Caco-2 (cell line): ENCODE data around the gene CUL4B. TPM values are rescaled to one million over a fixed set of nuclear protein-coding genes. Genes with fewer than 3 reads are reported as not detected.
"Not testable (repeated sequence)": the region's sequence is repeated elsewhere in the genome, so short reads cannot be mapped to it uniquely, and the experiment has no call there.

Experiments
- BruUV-seq: library from RNA; stranded (reverse); fragments of 400-500 nt; replicated peaks from 2 replicates; lab custom pipeline; 2021; lab: Mats Ljungman, UMichigan
- CTCF ChIA-PET: fragments of 300-600 bp; sonication (Branson Sonifier 250); formaldehyde crosslinking; loops from one replicate; lab custom pipeline; 2022; ENCODE audit warnings: antibody characterized with exemption; lab: Charles Lee
- POLR2A ChIA-PET: fragments of 300-600 bp; sonication (Branson Sonifier 250); formaldehyde crosslinking; loops from one replicate; lab custom pipeline; 2022; ENCODE audit warnings: antibody characterized with exemption; lab: Charles Lee
- DNase-seq, 2 experiments: peaks; one replicate each; pipeline versions ENCODE4 v3.0.0 to v3.0.0-alpha.2; 2020 to 2022
- H3K27me3 ChIP-seq: replicated peaks from 2 replicates; pipeline ENCODE4 v1.6.0; 2011; ENCODE audit warnings: low read length; ENCODE audit not compliant: control insufficient read depth, insufficient read depth
- H3K36me3 ChIP-seq: 2 replicates; pipeline ENCODE4 v1.5.1; 2011; ENCODE audit warnings: low read length; ENCODE audit not compliant: control insufficient read depth, insufficient read depth
- H3K4me1 ChIP-seq: fragments of 250-450 bp; sonication (Bioruptor Pico); 2 replicates; pipeline ENCODE4 v1.5.1; 2020; ENCODE audit warnings: mild to moderate bottlenecking
- H3K4me3 ChIP-seq: 2 replicates; pipeline ENCODE4 v1.5.1; 2011; ENCODE audit warnings: low read depth, mild to moderate bottlenecking, control low read depth, low read length
- H3K9me3 ChIP-seq: fragments of 250-450 bp; sonication (Bioruptor Pico); 2 replicates; pipeline ENCODE4 v1.5.1; 2020; ENCODE audit warnings: mild to moderate bottlenecking, moderate library complexity
- H3K27ac Mint-ChIP-seq: one replicate; pipeline ENCODE4 v1.8.0; 2022; ENCODE audit warnings: mixed read lengths; ENCODE audit not compliant: unreplicated experiment
- H3K27me3 Mint-ChIP-seq: one replicate; pipeline ENCODE4 v1.8.0; 2022; ENCODE audit warnings: mixed read lengths; ENCODE audit not compliant: insufficient read depth, unreplicated experiment
- H3K36me3 Mint-ChIP-seq: one replicate; pipeline ENCODE4 v1.8.0; 2022; ENCODE audit warnings: mild to moderate bottlenecking, mixed read lengths; ENCODE audit not compliant: insufficient read depth, unreplicated experiment
- H3K4me1 Mint-ChIP-seq: one replicate; pipeline ENCODE4 v1.8.0; 2022; ENCODE audit warnings: low read depth, mixed read lengths; ENCODE audit not compliant: unreplicated experiment
- H3K4me3 Mint-ChIP-seq: one replicate; pipeline ENCODE4 v1.8.0; 2022; ENCODE audit warnings: mild to moderate bottlenecking, moderate library complexity, mixed read lengths; ENCODE audit not compliant: unreplicated experiment
- H3K9me3 Mint-ChIP-seq: one replicate; pipeline ENCODE4 v1.8.0; 2022; ENCODE audit warnings: mixed read lengths; ENCODE audit not compliant: unreplicated experiment
- CTCF ChIP-seq, 2 experiments: fragments of 200-600 bp in 1 of 2; IDR thresholded peaks; 1 replicate in 1 of 2; 2 replicates in 1 of 2; pipeline versions ENCODE4 v1.5.1 to v1.8.0; 2011 to 2022; ENCODE audit warnings: antibody characterized with exemption in 1 of 2, control low read depth in 1 of 2, inconsistent platforms in 1 of 2, low read depth in 1 of 2, low read length in 1 of 2, mild to moderate bottlenecking in 1 of 2, moderate library complexity in 1 of 2; ENCODE audit not compliant: insufficient read depth in 1 of 2, severe bottlenecking in 1 of 2, unreplicated experiment in 1 of 2
- intact Hi-C: fragments of 100-400 bp; cut with micrococcal nuclease; formaldehyde crosslinking; loops from one replicate; pipeline ENCODE4 v1.10.0; 2022; ENCODE audit not compliant: unreplicated experiment
- total RNA-seq: library from RNA; stranded (reverse); gene quantifications from 2 replicates; pipeline ENCODE4 v1.2.3, GENCODE V29; 2022

CUL4B gene
- total RNA-seq, 1 experiment from 2014 or later = 41.0 TPM

- Histone ChIP-seq H3K4me3 (no peak overlapping the region), H3K9me3 (no peaks in the 10 kb centered on the region), H3K36me3 (no peaks in the 10 kb centered on the region), H3K4me1 (no peaks in the 10 kb centered on the region), H3K27me3 (no peaks in the 10 kb centered on the region)
- no TSS peak for BruUV-seq
- Mint-ChIP-seq H3K36me3 (no peaks in the 10 kb centered on the region), H3K27me3 (peaks cover 4% of the 10 kb centered on the region), H3K27ac (no peak overlapping the region), H3K4me1 (no peaks in the 10 kb centered on the region), H3K9me3 (no peaks in the 10 kb centered on the region), H3K4me3 (no peak overlapping the region)
- TF ChIP-seq CTCF (IDR thresholded peaks at IDR 0.05; ENCODE audit: insufficient read depth in 1 of 2, low read depth in 1 of 2, low read length in 1 of 2, severe bottlenecking in 1 of 2, unreplicated experiment in 1 of 2) = no peak
- intact Hi-C loops = no loop called here
- ChIA-PET CTCF (interaction anchor here (0.6 to 1.0 kb wide), 2 partner anchors 25 to 1884 kb away, joined by 3 read pairs; no protein-coding TSS in a partner anchor), POLR2A (no interaction called here)
- DNase-seq = no peak
Measured at GRCh38 chrX:120477453-120477852, 83.3 kb downstream of the CUL4B start.

- Mint-ChIP-seq H3K9me3 (no peaks in the 10 kb centered on the region), H3K4me3 (no peak overlapping the region), H3K27ac (no peak overlapping the region), H3K27me3 (peaks cover 4% of the 10 kb centered on the region), H3K4me1 (no peaks in the 10 kb centered on the region), H3K36me3 (no peaks in the 10 kb centered on the region)
- no peaks in the 10 kb centered on the region for H3K9me3 ChIP-seq
- H3K4me3 ChIP-seq = no peak overlapping the region
- CTCF ChIA-PET = no interaction called here
- no TSS peak for BruUV-seq
- no peak for DNase-seq
- no peaks in the 10 kb centered on the region for H3K27me3 ChIP-seq
- POLR2A ChIA-PET = no interaction called here
- TF ChIP-seq CTCF (IDR thresholded peaks at IDR 0.05; ENCODE audit: insufficient read depth in 1 of 2, low read depth in 1 of 2, low read length in 1 of 2, severe bottlenecking in 1 of 2, unreplicated experiment in 1 of 2) = no peak
- intact Hi-C loops = no loop called here
- no peaks in the 10 kb centered on the region for H3K4me1 ChIP-seq
- no peaks in the 10 kb centered on the region for H3K36me3 ChIP-seq
Measured at GRCh38 chrX:120476714-120477113, 84.0 kb downstream of the CUL4B start.

GRCh38 chrX:120475447-120475846, 85.3 kb downstream of the CUL4B start:
- H3K4me3 ChIP-seq, H3K4me3 Mint-ChIP-seq, H3K27ac Mint-ChIP-seq, H3K36me3 Mint-ChIP-seq, POLR2A ChIA-PET, DNase-seq, H3K9me3 Mint-ChIP-seq, H3K27me3 Mint-ChIP-seq, H3K4me1 ChIP-seq, H3K27me3 ChIP-seq, H3K4me1 Mint-ChIP-seq, H3K36me3 ChIP-seq, H3K9me3 ChIP-seq, BruUV-seq: not testable (repeated sequence)
- TF ChIP-seq CTCF (IDR thresholded peaks at IDR 0.05; ENCODE audit: insufficient read depth in 1 of 2, low read depth in 1 of 2, low read length in 1 of 2, severe bottlenecking in 1 of 2, unreplicated experiment in 1 of 2) = peak; percentile 27 to 50
- intact Hi-C loops = loop anchor here (1.0 kb wide), 1 partner anchor 95 kb away; no protein-coding TSS in a partner anchor
- CTCF ChIA-PET = interaction anchor here (1.2 kb wide), 1 partner anchor 23 kb away, joined by 4 read pairs; no protein-coding TSS in a partner anchor

Other genes with a start within 250 kb of the CUL4B start
- gene TMEM255A, start 249.5 kb downstream of the CUL4B start, total RNA-seq = 2.9 and 3.8 TPM in 2 replicates
- gene ATP1B4, start 198.9 kb downstream of the CUL4B start, total RNA-seq = not detected in 2 replicates
- gene LAMP2, start 91.7 kb downstream of the CUL4B start, total RNA-seq = 101 and 119 TPM in 2 replicates
- gene MCTS1, start 43.1 kb upstream of the CUL4B start, total RNA-seq = 50.5 and 55.8 TPM in 2 replicates
- gene C1GALT1C1, start 69.1 kb upstream of the CUL4B start, total RNA-seq = 12.7 and 15.3 TPM in 2 replicates